CD4-positive, alpha-beta memory T cell (primary cell): ENCODE results near the gene CHAC1. TPM values are rescaled to one million over a fixed set of nuclear protein-coding genes. Genes with fewer than 3 reads are reported as not detected.

Experiments
- CTCF ChIA-PET: fragments of 350-600 bp; sonication (Branson Sonifier 250); formaldehyde crosslinking; loops from one replicate; lab custom pipeline; 2021; ENCODE audit warnings: inconsistent platforms; ENCODE audit not compliant: partially characterized antibody; lab: Charles Lee
- POLR2A ChIA-PET: fragments of 350-600 bp; sonication (Branson Sonifier 250); formaldehyde crosslinking; loops from one replicate; lab custom pipeline; 2021; ENCODE audit not compliant: partially characterized antibody; lab: Charles Lee
- DNase-seq, 5 donors: peaks; one replicate each; pipeline versions ENCODE4 v3.0.0 to v3.0.0-alpha.2; 2020 to 2022; ENCODE audit warnings: mixed read lengths in 1 of 5
- H3K27ac ChIP-seq: one replicate; pipeline ENCODE4 v1.7.0; 2013; ENCODE audit warnings: low read depth, low read length
- H3K27me3 ChIP-seq: 2 replicates; pipeline ENCODE4 v1.7.0; 2013; ENCODE audit warnings: mild to moderate bottlenecking, low read length, moderate library complexity; ENCODE audit not compliant: insufficient read depth
- H3K36me3 ChIP-seq: 2 replicates; pipeline ENCODE4 v1.7.0; 2013; ENCODE audit warnings: mild to moderate bottlenecking, low read length, moderate library complexity; ENCODE audit not compliant: insufficient read depth
- H3K4me1 ChIP-seq: 2 replicates; pipeline ENCODE4 v1.7.0; 2013; ENCODE audit warnings: mild to moderate bottlenecking, low read length, moderate library complexity; ENCODE audit not compliant: insufficient read depth
- H3K4me3 ChIP-seq, 2 donors: one replicate each; pipeline ENCODE4 v1.7.0; 2013; ENCODE audit warnings: low read length in 2 of 2, mild to moderate bottlenecking in 1 of 2
- H3K9me3 ChIP-seq, 2 donors: one replicate each; pipeline ENCODE4 v1.7.0; 2013; ENCODE audit warnings: low read length in 2 of 2, control low read depth in 1 of 2; ENCODE audit not compliant: control insufficient read depth in 1 of 2
- H3K27ac Mint-ChIP-seq, 7 donors: one replicate each; pipeline ENCODE4 v1.8.0; 2020 to 2021; ENCODE audit warnings: mixed read lengths in 7 of 7, mild to moderate bottlenecking in 6 of 7, inconsistent platforms in 3 of 7, moderate library complexity in 3 of 7
- H3K27me3 Mint-ChIP-seq, 2 donors: one replicate each; pipeline ENCODE4 v1.8.0; 2020 to 2021; ENCODE audit warnings: mixed read lengths in 2 of 2
- H3K36me3 Mint-ChIP-seq, 2 donors: one replicate each; pipeline ENCODE4 v1.8.0; 2020 to 2021; ENCODE audit warnings: mixed read lengths in 2 of 2, inconsistent platforms in 1 of 2, mild to moderate bottlenecking in 1 of 2
- H3K4me1 Mint-ChIP-seq, 4 donors: one replicate each; pipeline ENCODE4 v1.8.0; 2020 to 2021; ENCODE audit warnings: mixed read lengths in 4 of 4, mild to moderate bottlenecking in 1 of 4
- H3K4me3 Mint-ChIP-seq, 8 donors: one replicate each; pipeline ENCODE4 v1.8.0; 2020 to 2021; ENCODE audit warnings: mixed read lengths in 8 of 8, mild to moderate bottlenecking in 7 of 8, moderate library complexity in 6 of 8, inconsistent platforms in 3 of 8
- H3K9me3 Mint-ChIP-seq, 8 donors: one replicate each; pipeline ENCODE4 v1.8.0; 2020 to 2021; ENCODE audit warnings: mixed read lengths in 8 of 8, mild to moderate bottlenecking in 5 of 8, inconsistent platforms in 3 of 8, moderate library complexity in 1 of 8
- intact Hi-C: fragments of 100-400 bp; cut with micrococcal nuclease; formaldehyde crosslinking; loops from one replicate; pipeline ENCODE4 v1.15.1; 2023
- polyA plus RNA-seq, 2 donors: library from polyadenylated mRNA; unstranded; fragments of 300-500 nt; fragmentation: Illumina TruSeq; gene quantifications; one replicate each; pipeline ENCODE4 v1.2.3, GENCODE V29; 2021
- total RNA-seq, 2 experiments: library from RNA; stranded (reverse); gene quantifications; one replicate each; pipeline ENCODE4 v1.2.3, GENCODE V29; 2021

The CHAC1 gene
- total and polyA plus RNA-seq, 4 experiments from 2014 or later, result 0.24 to 1.2 (median 0.80) TPM

GRCh38 chr15:40976819-40977218 lies 23.5 kb downstream of the CHAC1 start:
- no peak for DNase-seq
- H3K36me3 Mint-ChIP-seq, result peaks cover 38 to 54% of the 10 kb centered on the region in 2 donors
- intact Hi-C loops, result no loop called here
- peaks cover 0 to under 1% (median 0%) of the 10 kb centered on the region in 8 donors for H3K9me3 Mint-ChIP-seq
- Histone ChIP-seq H3K27me3 (no peaks in the 10 kb centered on the region), H3K4me1 (no peaks in the 10 kb centered on the region), H3K36me3 (peaks cover 23% of the 10 kb centered on the region), H3K27ac (no peak overlapping the region), H3K4me3 (no peak overlapping the region), H3K9me3 (no peaks in the 10 kb centered on the region)
- no peaks in the 10 kb centered on the region for H3K27me3 Mint-ChIP-seq
- peak overlapping the region in 1 of 7 donors; percentile 74 for H3K27ac Mint-ChIP-seq
- no peak overlapping the region for H3K4me3 Mint-ChIP-seq
- POLR2A ChIA-PET, result no interaction called here
- H3K4me1 Mint-ChIP-seq, result no peaks in the 10 kb centered on the region
- CTCF ChIA-PET, result no interaction called here

DNA sequence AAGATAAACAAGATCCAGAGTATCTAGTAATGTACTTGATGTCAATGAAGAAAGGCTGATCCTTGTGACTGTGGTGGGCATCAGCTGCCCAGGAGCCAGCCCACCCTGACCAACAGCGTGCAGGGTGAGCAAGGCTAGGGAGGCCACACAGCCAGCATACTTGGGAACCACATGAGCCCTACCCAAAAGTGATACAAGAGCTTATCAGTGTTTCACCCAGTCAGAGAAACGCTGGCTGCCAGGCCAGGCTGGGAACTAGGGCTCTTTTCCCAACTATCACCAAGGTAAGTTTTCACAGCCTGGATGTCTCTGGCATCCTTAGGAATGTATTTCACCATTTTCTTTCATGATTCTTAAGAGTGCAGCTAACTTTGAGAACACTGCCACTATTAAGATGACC lies 24.9 kb downstream of the CHAC1 start:
- CTCF ChIA-PET, result no interaction called here
- DNase-seq, result no peak
- Histone ChIP-seq H3K9me3 (no peaks in the 10 kb centered on the region), H3K27me3 (no peaks in the 10 kb centered on the region), H3K4me3 (no peak overlapping the region), H3K36me3 (peaks cover 36% of the 10 kb centered on the region), H3K4me1 (no peaks in the 10 kb centered on the region), H3K27ac (no peak overlapping the region)
- H3K36me3 Mint-ChIP-seq, result peaks cover 48 to 67% of the 10 kb centered on the region in 2 donors
- intact Hi-C loops, result no loop called here
- no peaks in the 10 kb centered on the region for H3K4me1 Mint-ChIP-seq
- H3K9me3 Mint-ChIP-seq, result peaks cover 0 to 2% (median 0%) of the 10 kb centered on the region in 8 donors
- POLR2A ChIA-PET, result no interaction called here
- H3K27me3 Mint-ChIP-seq, result no peaks in the 10 kb centered on the region
- no peak overlapping the region for H3K27ac Mint-ChIP-seq
- H3K4me3 Mint-ChIP-seq, result no peak overlapping the region

DNA sequence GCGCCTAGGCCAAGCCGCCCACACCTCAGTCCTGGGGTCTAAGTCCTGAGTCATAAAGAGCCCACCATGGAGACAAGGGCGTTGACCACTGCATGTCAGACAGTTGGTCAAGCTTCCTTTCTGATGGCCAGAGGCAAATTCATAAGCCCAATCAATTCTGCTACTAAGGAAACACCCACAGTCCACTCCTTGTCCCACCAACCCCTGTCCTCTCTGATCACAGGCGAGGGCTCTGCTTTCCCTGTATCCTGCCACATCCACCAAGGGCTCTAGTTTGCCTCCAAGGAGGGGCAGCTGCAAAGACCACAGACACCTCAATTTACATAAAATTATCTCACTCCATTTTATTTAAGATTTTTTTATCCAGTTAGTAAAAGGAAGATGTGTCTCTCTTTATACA lies 25.3 kb downstream of the CHAC1 start:
- intact Hi-C loops, result no loop called here
- H3K4me3 ChIP-seq, result no peak overlapping the region
- peaks cover 40% of the 10 kb centered on the region for H3K36me3 ChIP-seq
- Mint-ChIP-seq H3K36me3 (peaks cover 52 to 71% of the 10 kb centered on the region in 2 donors), H3K27ac (peak overlapping the region in 1 of 7 donors; percentile 63), H3K4me1 (no peaks in the 10 kb centered on the region), H3K27me3 (no peaks in the 10 kb centered on the region), H3K4me3 (no peak overlapping the region), H3K9me3 (peaks cover 0 to 2% (median 0%) of the 10 kb centered on the region in 8 donors)
- CTCF ChIA-PET, result no interaction called here
- POLR2A ChIA-PET, result no interaction called here
- no peak overlapping the region for H3K27ac ChIP-seq
- no peaks in the 10 kb centered on the region for H3K27me3 ChIP-seq
- no peaks in the 10 kb centered on the region for H3K9me3 ChIP-seq
- DNase-seq, result no peak
- no peaks in the 10 kb centered on the region for H3K4me1 ChIP-seq

GRCh38 chr15:40981186-40981585 lies 27.9 kb downstream of the CHAC1 start:
- Mint-ChIP-seq H3K4me3 (no peak overlapping the region), H3K36me3 (peaks cover 70 to 87% of the 10 kb centered on the region in 2 donors), H3K27me3 (no peaks in the 10 kb centered on the region)

DNA sequence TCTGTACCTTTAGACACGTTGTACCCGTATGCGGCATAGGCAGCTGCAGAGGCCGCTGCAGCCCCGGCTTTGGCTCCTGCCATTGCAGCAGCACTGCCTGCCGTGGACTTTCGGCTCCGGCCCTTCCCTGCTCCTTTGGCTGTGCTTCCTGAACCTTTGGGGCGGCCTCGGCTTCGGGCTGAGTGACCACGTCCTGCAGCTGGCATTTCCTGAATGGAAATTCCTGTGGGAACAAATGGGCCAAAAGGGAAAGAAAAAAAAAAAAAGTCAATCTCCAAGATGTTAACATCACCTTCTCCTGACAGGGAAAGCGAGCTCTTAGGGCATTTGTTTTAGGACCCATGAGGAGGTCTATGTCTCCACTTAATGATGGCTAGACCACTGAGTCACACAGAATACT lies 29.6 kb downstream of the CHAC1 start:
- POLR2A ChIA-PET, result interaction anchor here (1.2 kb wide), 1 partner anchor 134 kb away, joined by 3 read pairs; the partner anchor contains the start of gene INO80
- H3K27ac Mint-ChIP-seq, result no peak overlapping the region

More at GRCh38 chr15:40981186-40981585, 27.9 kb downstream of the CHAC1 start:
- ChIA-PET CTCF (interaction anchor here (0.8 kb wide), 2 partner anchors 28 to 75 kb away, joined by 3 read pairs; partner anchors contain the start of gene CHAC1), POLR2A (no interaction called here)
- H3K4me3 ChIP-seq, result no peak overlapping the region
- H3K9me3 Mint-ChIP-seq, result peaks cover 0 to 2% (median 0%) of the 10 kb centered on the region in 8 donors
- no peaks in the 10 kb centered on the region for H3K4me1 Mint-ChIP-seq
- no peaks in the 10 kb centered on the region for H3K9me3 ChIP-seq
- no peaks in the 10 kb centered on the region for H3K27me3 ChIP-seq
- DNase-seq, result no peak
- no peaks in the 10 kb centered on the region for H3K4me1 ChIP-seq
- H3K27ac ChIP-seq, result no peak overlapping the region
- peaks cover 58% of the 10 kb centered on the region for H3K36me3 ChIP-seq
- H3K27ac Mint-ChIP-seq, result peak overlapping the region in 2 of 7 donors; percentile 2 to 15
- intact Hi-C loops, result no loop called here

DNA sequence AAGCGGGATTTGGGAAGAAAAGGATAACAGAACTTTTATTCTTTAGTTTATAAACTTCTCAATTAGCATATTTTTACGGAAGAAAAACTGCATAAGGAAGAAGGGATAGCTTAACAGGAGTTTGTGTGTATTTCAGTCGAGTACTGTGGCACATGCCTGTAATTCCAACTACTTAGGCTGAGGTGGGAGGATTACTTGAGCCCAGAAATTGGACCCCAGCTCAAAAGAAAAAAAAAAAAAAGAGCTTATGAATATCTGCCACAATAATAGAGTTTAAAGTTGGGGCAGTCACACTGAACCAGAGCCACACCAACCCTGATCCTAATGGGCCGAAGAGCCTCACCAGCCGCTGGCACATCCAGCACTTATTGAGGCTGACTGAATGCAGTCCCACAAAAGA lies 31.1 kb downstream of the CHAC1 start:
- no peaks in the 10 kb centered on the region for H3K27me3 ChIP-seq
- H3K9me3 ChIP-seq, result no peaks in the 10 kb centered on the region
- H3K4me3 ChIP-seq, result no peak overlapping the region
- H3K36me3 Mint-ChIP-seq, result peaks cover 66 to 82% of the 10 kb centered on the region in 2 donors
- no peaks in the 10 kb centered on the region for H3K4me1 Mint-ChIP-seq
- peaks cover 0 to 2% (median 0%) of the 10 kb centered on the region in 8 donors for H3K9me3 Mint-ChIP-seq
- no peaks in the 10 kb centered on the region for H3K4me1 ChIP-seq
- no peaks in the 10 kb centered on the region for H3K27me3 Mint-ChIP-seq
- no peak overlapping the region for H3K4me3 Mint-ChIP-seq
- intact Hi-C loops, result no loop called here
- H3K27ac Mint-ChIP-seq, result no peak overlapping the region
- ChIA-PET CTCF (interaction anchor here (1.0 kb wide), 1 partner anchor 12 kb away, joined by 3 read pairs; no protein-coding TSS in a partner anchor), POLR2A (no interaction called here)
- DNase-seq, result no peak
- H3K27ac ChIP-seq, result no peak overlapping the region
- peaks cover 68% of the 10 kb centered on the region for H3K36me3 ChIP-seq

More for the DNA sequence above, 29.6 kb downstream of the CHAC1 start:
- Mint-ChIP-seq H3K27me3 (no peaks in the 10 kb centered on the region), H3K4me3 (no peak overlapping the region), H3K4me1 (no peaks in the 10 kb centered on the region), H3K9me3 (peaks cover 0 to 2% (median 0%) of the 10 kb centered on the region in 8 donors), H3K36me3 (peaks cover 71 to 90% of the 10 kb centered on the region in 2 donors)
- peaks cover 65% of the 10 kb centered on the region for H3K36me3 ChIP-seq
- no peak overlapping the region for H3K27ac ChIP-seq
- no peak for DNase-seq
- CTCF ChIA-PET, result interaction anchor here (0.5 to 1.0 kb wide), 3 partner anchors 32 to 182 kb away, joined by 3 read pairs; no protein-coding TSS in a partner anchor
- intact Hi-C loops, result no loop called here
- no peak overlapping the region for H3K4me3 ChIP-seq
- no peaks in the 10 kb centered on the region for H3K27me3 ChIP-seq
- H3K4me1 ChIP-seq, result no peaks in the 10 kb centered on the region
- H3K9me3 ChIP-seq, result no peaks in the 10 kb centered on the region

DNA sequence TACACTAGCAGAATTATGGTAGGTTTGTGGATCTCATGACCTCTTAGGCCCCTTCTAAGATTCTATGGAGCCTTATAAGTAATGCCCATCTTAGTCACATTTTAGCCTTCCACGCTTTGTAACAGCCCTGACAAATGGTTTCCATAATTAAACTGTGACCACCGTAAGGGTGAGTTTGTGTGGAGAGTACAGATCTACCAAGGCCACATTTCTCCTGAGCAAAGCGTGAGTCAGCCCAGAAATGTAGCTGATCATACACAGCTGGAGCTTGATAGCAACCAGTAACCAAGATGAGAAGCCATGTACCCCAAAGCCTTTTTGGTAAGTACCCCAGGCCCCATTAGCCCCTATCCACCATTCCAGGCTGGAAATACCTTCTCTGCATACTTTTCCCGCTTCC lies 31.7 kb downstream of the CHAC1 start:
- Mint-ChIP-seq H3K4me3 (no peak overlapping the region), H3K4me1 (no peaks in the 10 kb centered on the region), H3K36me3 (peaks cover 66 to 82% of the 10 kb centered on the region in 2 donors), H3K27me3 (no peaks in the 10 kb centered on the region), H3K9me3 (peaks cover 0 to 2% (median 0%) of the 10 kb centered on the region in 8 donors), H3K27ac (peak overlapping the region in 1 of 7 donors; percentile 67)
- Histone ChIP-seq H3K4me3 (no peak overlapping the region), H3K36me3 (peaks cover 68% of the 10 kb centered on the region), H3K4me1 (no peaks in the 10 kb centered on the region), H3K9me3 (no peaks in the 10 kb centered on the region), H3K27me3 (no peaks in the 10 kb centered on the region), H3K27ac (no peak overlapping the region)
- ChIA-PET CTCF (interaction anchor here (0.6 to 1.0 kb wide), 2 partner anchors 12 to 16 kb away, joined by 3 read pairs; no protein-coding TSS in a partner anchor), POLR2A (no interaction called here)
- intact Hi-C loops, result no loop called here
- DNase-seq, result no peak
